Tibial artery (tissue), 4 donors: ENCODE measurements around the gene IQGAP2.

Source experiments
- DNase-seq, 2 donors: peaks; one replicate each; pipeline ENCODE4 v3.0.0-alpha.2; 2019
- H3K27ac ChIP-seq, 2 donors: fragments of 200-600 bp; sonication (generic) in 1 of 2; 1 replicate in 1 of 2; 2 replicates in 1 of 2; pipeline ENCODE4 v1.5.1; 2018 to 2019; ENCODE audit warnings: mild to moderate bottlenecking in 1 of 2
- H3K27me3 ChIP-seq, 2 donors: fragments of 200-600 bp; sonication (generic) in 1 of 2; one replicate each; pipeline versions ENCODE4 v1.5.1 to v1.6.0; 2016 to 2019
- H3K36me3 ChIP-seq, 3 donors: fragments of 200-600 bp; sonication (generic) in 2 of 3; one replicate each; pipeline ENCODE4 v1.5.1; 2016 to 2019; ENCODE audit warnings: mild to moderate bottlenecking in 2 of 3
- H3K4me1 ChIP-seq, 4 donors: fragments of 200-600 bp; sonication (generic) in 2 of 4; 1 replicate in 3 of 4; 2 replicates in 1 of 4; pipeline ENCODE4 v1.5.1; 2016 to 2019
- H3K4me3 ChIP-seq, 2 donors: fragments of 200-600 bp; sonication (generic) in 1 of 2; 1 replicate in 1 of 2; 2 replicates in 1 of 2; pipeline ENCODE4 v1.5.1; 2018 to 2019; ENCODE audit warnings: mild to moderate bottlenecking in 2 of 2
- H3K9me3 ChIP-seq, 3 donors: fragments of 200-600 bp; sonication (generic) in 1 of 3; one replicate each; pipeline ENCODE4 v1.5.1; 2016 to 2019
- CTCF ChIP-seq, 2 experiments: fragments of 200-600 bp in 1 of 2; fragments of 450-650 bp in 1 of 2; IDR thresholded peaks; one replicate each; pipeline ENCODE4 v1.5.1; 2017 to 2019; ENCODE audit warnings: antibody characterized with exemption in 2 of 2, mild to moderate bottlenecking in 1 of 2, moderate library complexity in 1 of 2
- intact Hi-C: fragments of 100-400 bp; cut with DNase I; formaldehyde crosslinking; loops from one replicate; pipeline ENCODE4 v1.15.0; 2023; ENCODE audit warnings: low total_unique reads

IQGAP2 gene

GRCh38 chr5:76380346-76381066 lies 22.6 kb upstream of the IQGAP2 start:
- H3K4me1 ChIP-seq = no peaks in the 10 kb centered on the region
- intact Hi-C loops = no loop called here
- DNase-seq = no peak
- H3K27me3 ChIP-seq = no peaks in the 10 kb centered on the region
- TF ChIP-seq CTCF (IDR thresholded peaks at IDR 0.05) = no peak
- H3K27ac ChIP-seq = no peak overlapping the region
- no peaks in the 10 kb centered on the region for H3K36me3 ChIP-seq
- no peak overlapping the region for H3K4me3 ChIP-seq
- H3K9me3 ChIP-seq = no peaks in the 10 kb centered on the region

- TF ChIP-seq CTCF (IDR thresholded peaks at IDR 0.05) = no peak
- Histone ChIP-seq H3K36me3 (no peaks in the 10 kb centered on the region), H3K4me3 (no peak overlapping the region), H3K27ac (no peak overlapping the region), H3K27me3 (no peaks in the 10 kb centered on the region), H3K4me1 (no peaks in the 10 kb centered on the region), H3K9me3 (no peaks in the 10 kb centered on the region)
- DNase-seq = no peak
- intact Hi-C loops = no loop called here
Observed at GRCh38 chr5:76383126-76383832, 19.8 kb upstream of the IQGAP2 start.

GRCh38 chr5:76384189-76384588 lies 18.9 kb upstream of the IQGAP2 start:
- no peaks in the 10 kb centered on the region for H3K36me3 ChIP-seq
- intact Hi-C loops = no loop called here
- no peak overlapping the region for H3K27ac ChIP-seq
- no peak for DNase-seq
- no peak overlapping the region for H3K4me3 ChIP-seq
- H3K9me3 ChIP-seq = no peaks in the 10 kb centered on the region
- H3K27me3 ChIP-seq = no peaks in the 10 kb centered on the region
- no peaks in the 10 kb centered on the region for H3K4me1 ChIP-seq
- no peak for TF ChIP-seq CTCF (IDR thresholded peaks at IDR 0.05)

GRCh38 chr5:76384705-76385104 lies 18.4 kb upstream of the IQGAP2 start:
- no peaks in the 10 kb centered on the region for H3K9me3 ChIP-seq
- intact Hi-C loops = no loop called here
- no peaks in the 10 kb centered on the region for H3K36me3 ChIP-seq
- H3K4me3 ChIP-seq = no peak overlapping the region
- H3K27me3 ChIP-seq = no peaks in the 10 kb centered on the region
- no peak for DNase-seq
- no peak for TF ChIP-seq CTCF (IDR thresholded peaks at IDR 0.05)
- H3K4me1 ChIP-seq = no peaks in the 10 kb centered on the region
- no peak overlapping the region for H3K27ac ChIP-seq

- no peak for DNase-seq
- TF ChIP-seq CTCF (IDR thresholded peaks at IDR 0.05) = no peak
- Histone ChIP-seq H3K4me1 (no peaks in the 10 kb centered on the region), H3K4me3 (no peak overlapping the region), H3K27ac (no peak overlapping the region), H3K27me3 (no peaks in the 10 kb centered on the region), H3K36me3 (no peaks in the 10 kb centered on the region), H3K9me3 (no peaks in the 10 kb centered on the region)
- intact Hi-C loops = no loop called here
Observed at GRCh38 chr5:76385540-76385939, 17.5 kb upstream of the IQGAP2 start.
